NCI-H748 (cell line): Measurements from ENCODE around the gene ASB3.
A peak's percentile ranks its signal among the peaks of the same experiment; 100 is the strongest.
"Not testable (repeated sequence)": the region's sequence is repeated elsewhere in the genome, so short reads cannot be mapped to it uniquely, and the experiment has no call there.

ENCODE experiments used
- DNase-seq: peaks from one replicate; lab custom pipeline; 2025; ENCODE audit not compliant: unreplicated experiment; lab: John Stamatoyannopoulos, UW

ASB3 gene

GRCh38 chr2:53660886-53661285, 125.9 kb downstream of the ASB3 start:
- DNase-seq, result no peak

- DNase-seq, result not testable (repeated sequence)
These were observed 128.3 kb downstream of the ASB3 start for GRCh38 chr2:53658474-53658873.

GRCh38 chr2:53655256-53655655, 131.5 kb downstream of the ASB3 start:
- no peak for DNase-seq

- no peak for DNase-seq
These were observed 132.4 kb downstream of the ASB3 start for GRCh38 chr2:53654396-53654795.

GRCh38 chr2:53652131-53652530, 134.6 kb downstream of the ASB3 start:
- DNase-seq, result no peak

GRCh38 chr2:53646788-53647187, 140.0 kb downstream of the ASB3 start:
- no peak for DNase-seq

GRCh38 chr2:53641290-53641689, 145.5 kb downstream of the ASB3 start:
- no peak for DNase-seq

GRCh38 chr2:53640466-53640865, 146.3 kb downstream of the ASB3 start:
- DNase-seq, result no peak

- DNase-seq, result no peak
These were observed 150.2 kb downstream of the ASB3 start for GRCh38 chr2:53636596-53636995.

- DNase-seq, result no peak
These were observed 150.6 kb downstream of the ASB3 start for GRCh38 chr2:53636109-53636508.

GRCh38 chr2:53635694-53636093, 151.1 kb downstream of the ASB3 start:
- no peak for DNase-seq

GRCh38 chr2:53633441-53633840, 153.3 kb downstream of the ASB3 start:
- no peak for DNase-seq

GRCh38 chr2:53632714-53633113, 154.0 kb downstream of the ASB3 start:
- DNase-seq, result no peak

- no peak for DNase-seq
These were observed 154.7 kb downstream of the ASB3 start for GRCh38 chr2:53632126-53632460.

GRCh38 chr2:53631313-53632125, 155.2 kb downstream of the ASB3 start:
- peak; percentile 2 for DNase-seq

- DNase-seq, result no peak
These were observed 156.6 kb downstream of the ASB3 start for GRCh38 chr2:53630026-53630606.

- DNase-seq, result no peak
These were observed 157.3 kb downstream of the ASB3 start for GRCh38 chr2:53629501-53629900.

- no peak for DNase-seq
These were observed 157.8 kb downstream of the ASB3 start for GRCh38 chr2:53629001-53629400.

- no peak for DNase-seq
These were observed 164.6 kb downstream of the ASB3 start for GRCh38 chr2:53622141-53622540.

GRCh38 chr2:53620981-53621380, 165.8 kb downstream of the ASB3 start:
- no peak for DNase-seq
